PC-9 (cell line): ENCODE data around the gene EGF. TPM values are rescaled to one million over a fixed set of nuclear protein-coding genes. Genes with fewer than 3 reads are reported as not detected.

Experiments
- BruUV-seq: library from RNA; stranded (reverse); fragments of 400-500 nt; replicated peaks from 2 replicates; lab custom pipeline; 2021; lab: Mats Ljungman, UMichigan
- CTCF ChIA-PET: fragments of 300-600 bp; sonication (Branson Sonifier 250); formaldehyde crosslinking; loops from one replicate; lab custom pipeline; 2022; ENCODE audit warnings: antibody characterized with exemption; lab: Charles Lee
- POLR2A ChIA-PET: fragments of 300-600 bp; sonication (Branson Sonifier 250); formaldehyde crosslinking; loops from one replicate; lab custom pipeline; 2022; ENCODE audit warnings: antibody characterized with exemption; ENCODE audit not compliant: unreplicated experiment; lab: Charles Lee
- DNase-seq, 2 experiments: peaks; one replicate each; pipeline versions ENCODE4 v3.0.0 to v3.0.0-alpha.2; 2015 to 2022; ENCODE audit warnings: mixed read lengths in 1 of 2
- H2AFZ ChIP-seq: fragments of 200-600 bp; sonication (generic); 2 replicates; pipeline ENCODE4 v1.8.1; 2017; ENCODE audit warnings: antibody characterized with exemption
- H3F3A ChIP-seq: fragments of 200-600 bp; sonication (generic); 2 replicates; pipeline ENCODE4 v1.8.1; 2017; ENCODE audit warnings: antibody characterized with exemption, mild to moderate bottlenecking, low read depth; ENCODE audit not compliant: insufficient read depth
- H3K27ac ChIP-seq: fragments of 200-600 bp; sonication (generic); 2 replicates; pipeline ENCODE4 v1.6.1; 2016; ENCODE audit warnings: mixed run types
- H3K27me3 ChIP-seq: fragments of 200-600 bp; sonication (generic); 2 replicates; pipeline ENCODE4 v1.6.1; 2016; ENCODE audit warnings: low read depth, mixed run types; ENCODE audit not compliant: insufficient read depth
- H3K36me3 ChIP-seq: fragments of 200-600 bp; sonication (generic); 2 replicates; pipeline ENCODE4 v1.6.1; 2016; ENCODE audit warnings: low read depth, mixed run types
- H3K4me1 ChIP-seq: fragments of 200-600 bp; sonication (generic); replicated peaks from 2 replicates; pipeline ENCODE4 v1.6.1; 2016; ENCODE audit warnings: mixed run types; ENCODE audit not compliant: insufficient read depth
- H3K4me2 ChIP-seq: fragments of 200-600 bp; sonication (generic); 2 replicates; pipeline ENCODE4 v1.6.1; 2017; ENCODE audit warnings: mixed run types
- H3K4me3 ChIP-seq: fragments of 200-600 bp; sonication (generic); 2 replicates; pipeline ENCODE4 v1.6.1; 2016; ENCODE audit warnings: mixed run types
- H3K79me2 ChIP-seq: fragments of 200-600 bp; sonication (generic); 2 replicates; pipeline ENCODE4 v1.6.1; 2017; ENCODE audit warnings: low read depth, mixed run types
- H3K9me2 ChIP-seq: fragments of 200-600 bp; sonication (generic); 2 replicates; pipeline ENCODE4 v1.8.1; 2017; ENCODE audit warnings: mild to moderate bottlenecking; ENCODE audit not compliant: insufficient read depth
- H3K9me3 ChIP-seq: fragments of 200-600 bp; sonication (generic); 2 replicates; pipeline ENCODE4 v1.8.1; 2016; ENCODE audit warnings: low read depth; ENCODE audit not compliant: insufficient read depth
- H4K20me1 ChIP-seq: fragments of 200-600 bp; sonication (generic); 2 replicates; pipeline ENCODE4 v1.8.1; 2017; ENCODE audit not compliant: insufficient read depth
- EZH2 ChIP-seq: fragments of 200-600 bp; sonication (generic); IDR thresholded peaks from 2 replicates; pipeline ENCODE4 v1.8.0; 2017; ENCODE audit warnings: antibody characterized with exemption, low read depth
- intact Hi-C: fragments of 100-400 bp; cut with micrococcal nuclease; formaldehyde crosslinking; loops from one replicate; pipeline ENCODE4 v1.10.0; 2022; ENCODE audit not compliant: unreplicated experiment
- total RNA-seq: library from RNA; stranded (reverse); gene quantifications from 2 replicates; pipeline ENCODE4 v1.2.3, GENCODE V29; 2021
- TF ChIP-seq, protein P1 (sequence below): fragments of 200-600 bp; sonication (generic); conservative IDR thresholded peaks from 2 replicates; pipeline ENCODE4 v1.6.1; 2017; ENCODE audit warnings: mixed run types, antibody characterized with exemption, mild to moderate bottlenecking, moderate library complexity

EGF gene
- total RNA-seq, 1 experiment from 2014 or later: 20.4 TPM

DNA sequence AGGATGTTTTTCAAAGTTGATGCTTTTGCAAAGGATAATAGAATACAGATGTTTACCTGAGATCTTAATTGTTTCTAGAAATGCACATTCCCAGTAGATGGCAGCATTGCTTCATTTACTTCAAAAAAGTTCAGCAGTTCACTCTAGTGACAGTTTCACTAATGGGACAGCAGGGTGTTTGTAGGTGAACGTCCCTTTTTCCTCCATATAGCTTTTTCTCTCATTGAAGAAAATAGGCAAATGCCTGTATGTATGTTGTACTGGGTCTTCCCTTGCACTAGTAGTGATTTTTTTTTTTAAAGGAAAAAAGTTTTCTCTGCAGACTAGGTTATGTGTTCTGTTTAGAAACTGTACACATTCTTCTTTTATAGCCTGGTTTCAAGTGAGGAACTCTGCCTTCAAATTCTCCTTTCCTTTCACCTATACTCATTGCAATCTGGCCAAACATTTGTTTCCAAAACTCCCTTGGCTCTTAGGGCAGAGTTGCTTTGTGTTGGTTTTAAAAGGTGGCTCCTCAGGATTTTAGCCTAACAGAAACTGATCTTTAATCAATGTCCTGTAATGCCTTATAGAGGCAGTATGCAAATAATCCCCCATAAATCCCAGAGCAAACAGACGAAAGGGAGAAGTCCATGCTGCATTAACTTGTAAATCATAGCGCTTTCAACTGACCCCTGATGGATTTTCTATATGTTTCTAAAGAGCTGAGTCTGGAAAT, 86.3 kb downstream of the EGF start:
- no peaks in the 10 kb centered on the region for H4K20me1 ChIP-seq
- peak in 1 of 2 experiments; percentile 39 for DNase-seq
- ChIA-PET POLR2A (no interaction called here), CTCF (interaction anchor here (0.6 to 1.2 kb wide), 3 partner anchors 510 to 519 kb away, joined by 3 to 4 read pairs (median 3); no protein-coding TSS in a partner anchor)
- H3K4me1 ChIP-seq: no peaks in the 10 kb centered on the region
- no peak overlapping the region for H2AFZ ChIP-seq
- H3K9me2 ChIP-seq: no peaks in the 10 kb centered on the region
- no peak overlapping the region for H3K27ac ChIP-seq
- no peak overlapping the region for H3K4me3 ChIP-seq
- no TSS peak for BruUV-seq
- H3K79me2 ChIP-seq: no peaks in the 10 kb centered on the region
- no peaks in the 10 kb centered on the region for H3K27me3 ChIP-seq
- no peaks in the 10 kb centered on the region for H3K9me3 ChIP-seq
- intact Hi-C loops: loop anchor here (2.0 kb wide), 1 partner anchor 588 kb away; no protein-coding TSS in a partner anchor
- no peak for TF ChIP-seq EZH2
- TF ChIP-seq, protein P1, sequence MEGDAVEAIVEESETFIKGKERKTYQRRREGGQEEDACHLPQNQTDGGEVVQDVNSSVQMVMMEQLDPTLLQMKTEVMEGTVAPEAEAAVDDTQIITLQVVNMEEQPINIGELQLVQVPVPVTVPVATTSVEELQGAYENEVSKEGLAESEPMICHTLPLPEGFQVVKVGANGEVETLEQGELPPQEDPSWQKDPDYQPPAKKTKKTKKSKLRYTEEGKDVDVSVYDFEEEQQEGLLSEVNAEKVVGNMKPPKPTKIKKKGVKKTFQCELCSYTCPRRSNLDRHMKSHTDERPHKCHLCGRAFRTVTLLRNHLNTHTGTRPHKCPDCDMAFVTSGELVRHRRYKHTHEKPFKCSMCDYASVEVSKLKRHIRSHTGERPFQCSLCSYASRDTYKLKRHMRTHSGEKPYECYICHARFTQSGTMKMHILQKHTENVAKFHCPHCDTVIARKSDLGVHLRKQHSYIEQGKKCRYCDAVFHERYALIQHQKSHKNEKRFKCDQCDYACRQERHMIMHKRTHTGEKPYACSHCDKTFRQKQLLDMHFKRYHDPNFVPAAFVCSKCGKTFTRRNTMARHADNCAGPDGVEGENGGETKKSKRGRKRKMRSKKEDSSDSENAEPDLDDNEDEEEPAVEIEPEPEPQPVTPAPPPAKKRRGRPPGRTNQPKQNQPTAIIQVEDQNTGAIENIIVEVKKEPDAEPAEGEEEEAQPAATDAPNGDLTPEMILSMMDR: peak; percentile 69
- no peaks in the 10 kb centered on the region for H3K36me3 ChIP-seq
- H3K4me2 ChIP-seq: no peak overlapping the region
- H3F3A ChIP-seq: no peaks in the 10 kb centered on the region

DNA sequence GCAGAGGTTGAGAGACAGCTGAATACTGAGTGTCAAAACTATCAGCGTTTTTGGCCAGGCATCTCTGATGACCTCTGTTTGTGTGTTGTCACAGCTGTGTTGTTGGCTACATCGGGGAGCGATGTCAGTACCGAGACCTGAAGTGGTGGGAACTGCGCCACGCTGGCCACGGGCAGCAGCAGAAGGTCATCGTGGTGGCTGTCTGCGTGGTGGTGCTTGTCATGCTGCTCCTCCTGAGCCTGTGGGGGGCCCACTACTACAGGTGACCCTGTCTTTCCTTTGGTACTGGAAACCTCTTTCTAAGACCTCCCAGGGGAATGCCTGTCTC, 86.9 kb downstream of the EGF start:
- BruUV-seq: no TSS peak
- H3K27me3 ChIP-seq: no peaks in the 10 kb centered on the region
- H3K4me2 ChIP-seq: no peak overlapping the region
- TF ChIP-seq EZH2: no peak
- TF ChIP-seq, protein P1: no peak
- no peaks in the 10 kb centered on the region for H3K36me3 ChIP-seq
- H3F3A ChIP-seq: no peaks in the 10 kb centered on the region
- intact Hi-C loops: loop anchor here (2.0 kb wide), 1 partner anchor 587 kb away; no protein-coding TSS in a partner anchor
- H3K9me3 ChIP-seq: no peaks in the 10 kb centered on the region
- DNase-seq: no peak
- H4K20me1 ChIP-seq: no peaks in the 10 kb centered on the region
- no peaks in the 10 kb centered on the region for H3K9me2 ChIP-seq
- CTCF ChIA-PET: interaction anchor here (0.6 to 0.7 kb wide), 2 partner anchors 517 to 519 kb away, joined by 3 read pairs; no protein-coding TSS in a partner anchor
- POLR2A ChIA-PET: no interaction called here
- H2AFZ ChIP-seq: no peak overlapping the region
- no peak overlapping the region for H3K27ac ChIP-seq
- no peaks in the 10 kb centered on the region for H3K79me2 ChIP-seq
- H3K4me1 ChIP-seq: no peaks in the 10 kb centered on the region
- no peak overlapping the region for H3K4me3 ChIP-seq

DNA sequence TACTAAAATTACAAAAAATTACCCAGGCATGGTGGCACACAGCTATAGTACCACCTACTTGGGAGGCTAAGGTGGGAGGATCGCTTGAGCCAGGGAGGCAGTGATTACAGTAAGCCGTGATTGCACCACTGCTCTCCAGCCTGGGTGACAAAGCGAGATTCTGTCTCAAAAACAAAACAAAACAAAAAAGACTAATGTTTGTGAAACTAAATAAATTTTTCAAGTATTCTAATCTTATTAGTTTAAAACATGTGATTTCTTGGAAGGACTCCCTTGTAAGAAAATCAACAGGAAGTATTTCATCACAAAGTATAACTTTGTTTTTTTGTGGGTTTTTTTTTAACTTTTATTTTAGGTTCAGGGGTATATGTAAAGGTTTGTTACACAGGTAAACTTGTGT, 89.6 kb downstream of the EGF start:
- H4K20me1 ChIP-seq: no peaks in the 10 kb centered on the region
- no peak overlapping the region for H2AFZ ChIP-seq
- no peak for TF ChIP-seq EZH2
- TF ChIP-seq, protein P1: no peak
- no peaks in the 10 kb centered on the region for H3K4me1 ChIP-seq
- H3K27ac ChIP-seq: no peak overlapping the region
- no peaks in the 10 kb centered on the region for H3K79me2 ChIP-seq
- no peaks in the 10 kb centered on the region for H3K27me3 ChIP-seq
- CTCF ChIA-PET: no interaction called here
- intact Hi-C loops: loop anchor here (10.0 kb wide), 2 partner anchors 192 to 342 kb away; partner anchors contain the start of gene ELOVL6
- H3F3A ChIP-seq: no peaks in the 10 kb centered on the region
- H3K36me3 ChIP-seq: no peaks in the 10 kb centered on the region
- H3K4me3 ChIP-seq: no peak overlapping the region
- no TSS peak for BruUV-seq
- H3K9me3 ChIP-seq: no peaks in the 10 kb centered on the region
- DNase-seq: no peak
- POLR2A ChIA-PET: no interaction called here
- no peak overlapping the region for H3K4me2 ChIP-seq
- no peaks in the 10 kb centered on the region for H3K9me2 ChIP-seq
